ENCODE results near the gene FOXP3. TPM values are rescaled to one million over a fixed set of nuclear protein-coding genes. Genes with fewer than 3 reads are reported as not detected.

The FOXP3 gene
- total RNA-seq, 1 experiment from 2014 or later = not detected

GRCh38 chrX:49277535-49277830, 13.0 kb upstream of the FOXP3 start:
- no peak for DNase-seq (ENCODE audit: low read depth)
- in situ Hi-C loops (cut with HindIII; ENCODE audit: low pct_unique_long_range_greater_than_20kb, low sequenced_read_pairs) = no loop called here

GRCh38 chrX:49276671-49277534, 12.4 kb upstream of the FOXP3 start:
- in situ Hi-C loops (cut with HindIII; ENCODE audit: low pct_unique_long_range_greater_than_20kb, low sequenced_read_pairs) = no loop called here
- DNase-seq (ENCODE audit: low read depth) = no peak

DNA sequence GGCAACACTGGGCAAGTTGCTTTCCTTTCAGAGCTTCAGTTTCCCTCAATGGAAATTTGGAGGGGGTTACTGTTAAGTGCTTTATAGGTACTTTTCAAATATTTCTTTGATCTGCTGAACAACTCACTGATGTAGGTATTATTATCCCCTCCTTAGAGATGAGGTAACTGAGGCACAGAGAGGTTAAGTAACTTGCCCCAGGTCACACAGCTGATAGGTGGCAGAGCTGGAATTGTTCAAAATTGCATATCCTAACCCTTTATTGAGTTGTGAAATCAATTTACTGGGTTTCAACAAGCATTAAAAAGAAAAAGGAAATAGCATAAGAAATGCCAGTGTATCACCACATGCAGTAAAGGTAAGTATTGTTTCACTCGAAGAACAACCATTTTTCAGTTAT, 11.7 kb upstream of the FOXP3 start:
- in situ Hi-C loops (cut with HindIII; ENCODE audit: low pct_unique_long_range_greater_than_20kb, low sequenced_read_pairs) = no loop called here
- DNase-seq (ENCODE audit: low read depth) = no peak

DNA sequence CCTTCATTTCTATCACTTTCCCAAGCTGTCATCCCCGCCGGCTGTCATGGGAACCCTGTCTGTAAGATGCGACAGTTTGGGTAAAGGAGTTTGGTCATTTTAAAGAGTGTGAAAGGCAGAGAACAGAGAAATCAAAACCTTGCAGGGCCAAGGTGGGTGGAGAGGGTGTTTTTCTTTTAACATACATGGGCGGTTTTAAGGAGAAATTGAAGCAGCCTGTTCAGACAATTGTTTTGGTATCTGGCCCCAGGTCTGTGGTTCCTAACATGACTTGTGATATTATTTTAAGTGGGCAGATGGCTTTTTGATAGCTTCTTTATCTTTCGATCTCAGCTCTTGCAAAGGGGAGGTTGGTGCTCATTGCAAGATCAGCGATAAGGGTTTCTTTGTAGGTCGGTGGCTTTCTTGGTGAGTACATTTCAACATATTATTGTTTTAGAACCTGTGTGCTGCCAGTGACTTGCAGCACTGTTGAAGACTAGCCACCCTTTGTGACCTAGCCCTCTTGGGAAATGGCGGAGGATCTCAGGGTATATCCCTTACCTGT, 8.7 kb upstream of the FOXP3 start:
- in situ Hi-C loops (cut with HindIII; ENCODE audit: low pct_unique_long_range_greater_than_20kb, low sequenced_read_pairs) = no loop called here
- DNase-seq (ENCODE audit: low read depth) = no peak

DNA sequence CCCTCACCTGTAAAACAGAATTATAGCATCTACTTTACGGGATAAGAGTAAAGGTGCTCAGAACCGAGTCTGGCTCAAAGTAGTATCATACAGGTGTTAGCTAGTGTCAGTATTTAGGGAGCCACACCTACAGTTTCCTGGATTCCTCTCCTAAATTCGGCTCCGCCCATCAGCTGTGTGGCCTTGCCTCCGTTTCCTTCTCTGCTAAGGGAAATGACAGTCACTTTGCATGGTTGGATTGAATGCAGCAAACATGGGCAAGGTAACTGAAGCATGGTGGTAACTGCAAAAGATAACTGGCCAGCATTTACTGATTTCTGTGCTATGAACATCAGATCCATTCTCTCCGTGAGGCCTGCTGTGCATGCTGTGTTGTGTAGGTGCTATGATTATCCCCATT, 7.9 kb upstream of the FOXP3 start:
- in situ Hi-C loops (cut with HindIII; ENCODE audit: low pct_unique_long_range_greater_than_20kb, low sequenced_read_pairs) = no loop called here
- DNase-seq (ENCODE audit: low read depth) = no peak

DNA sequence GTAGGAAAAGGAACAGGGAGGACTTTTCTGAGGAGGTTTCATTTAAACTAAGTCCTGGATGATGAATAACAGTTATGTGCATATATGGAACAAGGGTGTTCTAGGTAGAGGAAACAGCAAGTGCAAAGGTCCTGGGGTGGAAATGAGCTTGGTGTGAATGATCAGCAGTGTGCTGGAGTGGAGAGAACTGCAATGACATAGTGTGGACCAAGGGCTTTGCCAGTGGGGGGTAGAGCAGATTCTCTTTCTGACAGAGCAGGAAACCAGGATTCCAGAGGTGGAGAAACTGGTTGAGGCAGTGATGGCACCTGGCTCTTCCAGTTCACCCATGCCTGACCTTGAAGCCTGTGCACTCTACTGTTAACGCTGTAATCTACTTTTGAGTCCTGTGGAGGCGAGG, 6.8 kb upstream of the FOXP3 start:
- in situ Hi-C loops (cut with HindIII; ENCODE audit: low pct_unique_long_range_greater_than_20kb, low sequenced_read_pairs) = no loop called here
- no peak for DNase-seq (ENCODE audit: low read depth)

DNA sequence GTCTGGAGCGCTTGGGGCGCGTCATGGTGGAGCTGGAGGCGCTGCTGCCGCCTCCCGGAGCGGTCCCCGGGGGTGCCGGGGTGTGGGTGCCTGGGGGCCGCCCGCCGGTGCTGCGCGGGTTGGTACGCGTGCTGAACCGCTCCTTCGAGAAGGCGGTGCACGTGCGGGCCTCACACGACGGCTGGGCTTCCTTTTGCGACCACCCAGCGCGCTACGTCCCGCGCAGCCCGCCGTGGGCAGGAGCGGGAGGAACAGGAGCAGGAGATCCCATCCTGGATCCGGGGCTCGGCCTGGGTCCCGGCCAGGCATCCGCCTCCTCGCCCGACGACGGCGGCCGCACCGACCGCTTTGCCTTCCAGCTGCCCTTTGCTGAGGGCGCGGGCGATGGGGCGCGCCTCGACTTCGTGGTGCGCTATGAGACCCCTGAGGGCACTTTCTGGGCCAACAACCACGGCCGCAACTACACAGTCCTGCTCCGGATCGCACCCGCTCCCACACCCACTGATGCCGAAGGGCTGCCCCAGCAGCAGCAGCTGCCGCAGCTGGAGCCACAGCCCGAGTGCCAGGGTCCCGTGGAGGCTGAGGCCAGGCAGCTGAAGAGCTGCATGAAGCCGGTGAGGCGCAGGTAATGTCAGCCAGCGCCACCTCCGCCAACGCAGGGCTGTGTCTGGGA, 5.9 kb upstream of the FOXP3 start:
- in situ Hi-C loops (cut with HindIII; ENCODE audit: low pct_unique_long_range_greater_than_20kb, low sequenced_read_pairs) = no loop called here
- no peak for DNase-seq (ENCODE audit: low read depth)

- no peak for DNase-seq (ENCODE audit: low read depth)
- in situ Hi-C loops (cut with HindIII; ENCODE audit: low pct_unique_long_range_greater_than_20kb, low sequenced_read_pairs) = no loop called here
Observed at GRCh38 chrX:49269767-49270248, 5.3 kb upstream of the FOXP3 start, which contains the start of gene PPP1R3F. Gene PPP1R3F (plus strand): TSS chrX:49269793. CDS start chrX:49269870, 77 bp downstream.

DNA sequence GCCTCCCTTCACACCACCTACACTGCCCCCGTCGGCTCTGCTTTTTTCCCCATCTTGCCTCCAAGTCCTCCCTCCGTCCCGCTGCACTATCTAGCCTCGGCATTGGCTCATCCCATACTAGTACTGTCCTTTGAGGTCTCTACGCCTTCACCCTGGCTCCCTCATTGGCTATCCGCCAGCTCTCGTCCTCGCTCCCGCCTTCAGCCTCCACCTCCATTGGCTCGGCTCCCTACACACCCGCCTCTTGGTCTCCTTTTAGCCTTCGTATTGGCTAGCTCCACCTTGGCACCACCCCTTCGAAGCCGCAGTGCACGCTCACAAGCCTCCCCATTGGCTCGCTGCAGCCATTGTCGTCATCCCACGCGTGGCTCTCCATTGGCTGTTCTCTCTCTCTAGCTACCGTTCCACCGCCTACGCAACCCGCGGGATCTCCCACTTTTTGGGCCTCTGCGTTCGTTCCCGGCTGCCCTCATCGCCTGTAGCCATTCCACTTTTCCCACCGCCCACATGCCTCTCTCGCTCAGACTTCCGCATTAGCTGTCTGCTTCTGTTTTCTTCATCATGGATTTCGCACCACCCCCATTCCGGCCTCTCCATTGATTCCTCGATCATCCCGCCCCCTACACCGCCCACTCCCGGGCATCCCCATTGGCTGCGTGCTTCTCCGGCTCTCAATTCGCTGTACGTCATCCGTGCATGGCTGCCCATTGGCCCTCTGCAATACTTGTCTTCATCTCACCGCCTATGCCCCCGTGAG, 4.7 kb upstream of the FOXP3 start:
- in situ Hi-C loops (cut with HindIII; ENCODE audit: low pct_unique_long_range_greater_than_20kb, low sequenced_read_pairs) = no loop called here
- peak; percentile 98 for DNase-seq (ENCODE audit: low read depth)

DNA sequence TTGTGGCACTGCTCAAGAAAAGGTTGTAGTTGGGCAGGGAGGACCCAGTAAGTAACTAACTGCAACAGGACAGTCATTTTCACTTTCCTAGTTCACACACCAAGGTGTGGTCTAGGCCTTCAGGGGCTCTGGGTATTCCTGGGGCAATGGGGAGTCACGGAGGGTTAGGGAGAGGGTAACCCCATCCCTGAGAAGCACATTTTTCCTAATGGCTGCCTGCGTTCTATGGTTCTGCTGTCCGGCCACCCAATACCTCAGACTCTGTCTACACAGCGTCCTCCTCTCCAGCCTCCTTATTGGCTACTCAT, 4.1 kb upstream of the FOXP3 start:
- no peak for DNase-seq (ENCODE audit: low read depth)
- in situ Hi-C loops (cut with HindIII; ENCODE audit: low pct_unique_long_range_greater_than_20kb, low sequenced_read_pairs) = no loop called here

DNA sequence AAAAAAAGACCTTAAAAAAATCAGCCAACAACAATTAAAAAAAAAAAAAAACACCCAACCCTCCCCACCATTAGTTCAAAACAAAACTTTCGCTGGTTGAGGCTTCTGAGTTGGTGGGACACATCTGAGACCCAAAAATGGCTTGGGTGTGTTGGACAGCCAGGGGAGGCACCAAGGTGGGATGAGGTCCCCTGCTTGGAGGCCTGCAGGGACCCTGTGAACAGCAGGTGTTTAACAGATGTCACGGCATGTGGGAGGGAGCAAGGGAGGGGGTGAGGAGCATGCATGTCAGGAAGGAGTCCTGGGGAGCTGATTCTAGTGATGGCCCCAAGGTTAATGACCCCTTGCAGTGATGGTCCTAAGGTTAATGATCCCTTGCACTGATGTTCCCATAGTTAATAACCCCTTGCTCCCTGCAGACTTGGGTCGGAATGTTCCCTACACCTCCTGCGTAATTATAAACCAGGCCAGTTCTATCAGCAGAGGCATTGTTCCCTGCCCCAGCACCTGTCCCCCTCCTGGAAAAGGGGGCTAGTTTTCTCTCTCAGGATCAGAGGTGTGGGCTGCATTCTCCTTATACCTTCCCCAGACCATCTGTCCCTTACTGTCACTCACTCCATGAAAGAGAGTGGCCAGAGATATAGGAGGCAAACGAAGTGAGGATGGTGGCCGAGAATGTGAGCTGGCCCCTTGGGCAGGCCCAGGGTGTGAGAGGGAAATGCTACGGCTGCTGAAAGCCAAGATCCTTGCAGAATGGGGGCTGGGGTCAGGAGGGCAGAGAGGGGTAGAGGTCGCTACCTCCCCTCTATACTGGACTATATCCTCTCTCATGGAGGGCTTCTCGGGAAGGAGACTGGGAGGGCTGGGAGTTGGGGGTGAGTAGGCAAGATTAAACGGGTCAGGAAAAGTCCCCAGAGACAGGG, 2.3 kb upstream of the FOXP3 start:
- in situ Hi-C loops (cut with HindIII; ENCODE audit: low pct_unique_long_range_greater_than_20kb, low sequenced_read_pairs) = no loop called here
- DNase-seq (ENCODE audit: low read depth) = no peak

DNA sequence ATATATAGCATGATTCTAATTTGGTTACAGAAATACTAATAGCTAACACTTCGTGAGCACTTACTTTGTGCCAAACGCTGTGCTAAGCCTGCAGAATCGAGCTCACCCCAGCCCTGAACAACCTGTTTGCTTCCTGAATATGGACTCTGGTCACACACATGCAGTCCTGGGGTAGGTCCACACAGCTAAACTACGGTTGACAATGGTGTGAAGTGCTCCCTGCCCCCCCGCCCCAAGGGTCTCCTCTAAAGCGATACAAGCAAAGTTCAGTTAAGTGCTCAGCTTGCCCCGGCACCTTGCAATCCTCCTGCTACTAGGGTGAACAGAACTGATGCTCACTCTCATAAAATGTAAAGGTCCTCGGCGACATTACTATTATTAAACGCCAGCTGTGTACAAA, 879 bp downstream of the FOXP3 start:
- in situ Hi-C loops (cut with HindIII; ENCODE audit: low pct_unique_long_range_greater_than_20kb, low sequenced_read_pairs) = no loop called here
- no peak for DNase-seq (ENCODE audit: low read depth)

GRCh38 chrX:49262603-49263002, 1.9 kb downstream of the FOXP3 start:
- DNase-seq (ENCODE audit: low read depth) = no peak
- in situ Hi-C loops (cut with HindIII; ENCODE audit: low pct_unique_long_range_greater_than_20kb, low sequenced_read_pairs) = no loop called here

- in situ Hi-C loops (cut with HindIII; ENCODE audit: low pct_unique_long_range_greater_than_20kb, low sequenced_read_pairs) = no loop called here
- DNase-seq (ENCODE audit: low read depth) = no peak
Observed at GRCh38 chrX:49260221-49260985, 4.1 kb downstream of the FOXP3 start.

DNA sequence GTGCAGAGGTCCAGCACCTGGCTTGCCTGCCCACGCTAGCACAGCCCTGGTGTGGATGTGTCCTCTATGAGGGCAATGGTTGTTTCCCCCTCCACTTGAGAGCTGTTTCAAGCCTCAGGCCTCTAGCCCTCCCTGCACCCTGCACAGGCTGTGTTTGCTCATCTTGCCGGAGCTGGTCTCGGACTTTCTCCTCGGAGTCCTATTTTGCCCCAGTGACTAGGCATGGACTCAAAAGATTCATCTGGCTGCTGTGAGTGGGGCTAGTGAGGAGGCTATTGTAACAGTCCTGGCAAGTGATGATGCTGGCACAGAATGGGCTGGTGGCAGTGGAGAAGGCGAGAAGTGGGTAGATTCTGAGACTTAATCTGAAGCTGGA, 5.8 kb downstream of the FOXP3 start:
- in situ Hi-C loops (cut with HindIII; ENCODE audit: low pct_unique_long_range_greater_than_20kb, low sequenced_read_pairs) = no loop called here
- no peak for DNase-seq (ENCODE audit: low read depth)

DNA sequence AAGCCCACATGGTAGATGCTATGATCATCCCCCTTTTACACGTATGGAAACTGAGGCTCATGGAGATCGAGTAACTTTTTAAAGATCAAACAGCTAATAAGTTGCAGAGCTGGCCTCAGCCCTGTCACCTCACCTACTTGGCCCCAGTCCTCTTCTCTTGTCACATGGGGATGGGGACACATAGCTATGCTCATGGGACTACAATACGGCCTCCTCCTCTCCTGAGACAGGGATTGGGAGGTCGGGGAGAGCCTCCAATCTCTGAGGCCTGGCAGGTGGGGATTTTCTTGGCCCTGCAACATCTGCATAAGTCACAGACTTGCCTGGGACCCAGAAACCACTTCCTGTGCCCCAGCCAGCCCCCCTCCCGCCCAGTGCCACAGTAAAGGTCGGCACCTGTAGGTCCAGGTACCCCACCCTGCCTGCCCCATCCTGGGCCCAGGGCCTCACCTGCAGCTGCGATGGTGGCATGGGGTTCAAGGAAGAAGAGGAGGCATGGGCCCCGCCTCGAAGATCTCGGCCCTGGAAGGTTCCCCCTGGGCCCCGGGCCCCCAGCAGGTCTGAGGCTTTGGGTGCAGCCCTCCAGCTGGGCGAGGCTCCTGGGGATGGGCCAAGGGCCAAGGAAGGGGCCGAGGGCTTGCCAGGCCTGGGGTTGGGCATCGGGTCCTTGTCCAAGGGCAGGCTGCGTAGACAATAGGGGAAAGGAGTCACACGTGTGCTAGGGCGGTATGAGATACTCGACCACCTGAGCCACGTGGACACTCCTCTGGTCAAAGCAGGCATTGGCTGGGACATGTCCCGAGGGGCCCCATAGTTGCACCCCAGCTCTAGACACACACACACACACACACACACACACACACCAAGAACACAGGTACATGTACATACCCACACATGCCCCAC, 6.4 kb downstream of the FOXP3 start:
- no peak for DNase-seq (ENCODE audit: low read depth)
- in situ Hi-C loops (cut with HindIII; ENCODE audit: low pct_unique_long_range_greater_than_20kb, low sequenced_read_pairs) = no loop called here

All from Caki2 (cell line).